ENCODE data around the gene NTMT1.

NTMT1 gene

DNA sequence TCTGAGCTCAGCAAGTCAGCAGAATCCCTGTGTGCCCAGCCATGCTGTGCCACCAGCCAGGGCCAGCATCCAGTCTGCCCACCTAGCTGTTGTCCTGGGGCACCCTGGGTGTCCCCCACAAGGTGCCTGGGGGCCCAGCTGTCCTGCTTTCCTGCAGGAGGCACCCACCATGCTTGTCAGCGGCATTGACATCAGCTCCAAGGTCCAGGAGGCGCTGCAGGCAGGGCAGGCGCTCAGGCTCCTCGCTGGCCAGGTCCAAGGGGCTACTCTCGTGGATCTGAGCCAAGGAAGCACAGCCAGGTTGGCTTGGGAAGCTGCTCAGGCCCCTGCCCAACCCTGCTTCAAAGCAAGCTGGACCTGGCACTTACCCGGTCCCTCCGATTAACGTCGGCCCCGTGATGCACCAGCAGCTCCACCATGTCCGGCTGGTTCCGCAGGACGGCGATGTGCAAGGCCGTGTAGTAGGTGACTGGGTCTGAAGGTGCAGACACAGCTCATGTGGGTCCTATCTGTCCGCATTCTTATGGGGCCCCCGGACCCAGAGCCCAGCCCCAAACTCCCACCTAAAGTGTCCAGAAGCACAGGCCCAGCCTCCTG, 13.2 kb downstream of the NTMT1 start:
- no peak for TF ChIP-seq CTCF (IDR thresholded peaks at IDR 0.05)

DNA sequence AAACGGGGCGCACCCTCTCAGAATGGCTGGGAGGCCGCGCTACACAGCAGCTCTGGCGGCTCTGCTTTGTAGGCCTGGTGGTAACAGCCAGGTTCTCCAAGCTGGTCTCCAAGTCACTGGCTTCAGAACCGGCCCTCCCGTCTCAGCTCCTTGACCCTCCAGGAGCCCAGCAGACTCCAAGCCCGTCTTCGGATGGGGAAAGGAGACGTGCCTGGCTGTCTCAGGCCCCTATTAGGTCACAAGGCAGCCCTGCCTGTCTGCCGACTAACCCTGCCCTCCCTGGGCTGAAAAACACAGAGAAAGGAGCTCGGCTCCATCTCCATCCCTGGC, 13.8 kb downstream of the NTMT1 start:
- TF ChIP-seq CTCF (IDR thresholded peaks at IDR 0.05), result no peak

DNA sequence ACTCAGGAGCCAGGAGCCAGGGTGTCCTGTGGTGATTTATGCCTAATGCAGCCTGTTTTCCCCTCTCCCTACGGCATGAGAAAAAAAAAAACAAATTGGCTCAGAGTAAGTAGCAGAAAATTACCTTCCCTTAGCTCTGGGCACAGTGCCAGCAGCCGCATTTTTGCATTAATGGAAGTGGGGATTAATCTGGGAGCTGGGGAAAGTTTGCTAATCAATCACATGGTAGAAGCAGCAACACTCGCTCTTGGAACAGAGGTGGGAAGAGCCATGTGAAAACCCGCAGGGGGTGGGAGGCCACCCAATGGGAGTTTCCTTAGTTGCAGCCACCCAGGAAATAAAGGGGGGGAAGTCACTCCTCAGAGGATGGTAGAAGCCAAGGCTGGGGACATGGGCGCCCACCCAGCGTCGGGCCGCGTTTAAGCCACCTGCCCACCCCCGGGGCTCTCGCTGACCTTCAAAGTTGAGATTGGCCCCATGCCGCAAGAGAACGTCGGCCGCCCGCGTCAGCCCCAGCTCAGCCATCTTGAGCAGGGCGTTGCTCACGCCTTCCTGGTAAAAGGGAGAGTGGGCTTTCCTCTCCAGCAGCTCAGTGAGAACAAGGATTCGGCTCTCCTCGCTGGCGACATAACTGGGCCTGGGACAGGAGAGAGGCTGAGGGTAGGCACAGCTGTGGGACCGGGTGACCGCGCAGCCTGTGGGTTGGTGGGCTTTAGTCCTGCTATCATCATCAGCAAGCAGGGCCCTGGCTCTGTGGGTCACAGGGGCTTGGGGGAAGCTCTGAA, 14.3 kb downstream of the NTMT1 start:
- no peak for TF ChIP-seq CTCF (IDR thresholded peaks at IDR 0.05)

- no peak for TF ChIP-seq CTCF (IDR thresholded peaks at IDR 0.05)
Observed at GRCh38 chr9:129640871-129641749, 15.1 kb downstream of the NTMT1 start.

DNA sequence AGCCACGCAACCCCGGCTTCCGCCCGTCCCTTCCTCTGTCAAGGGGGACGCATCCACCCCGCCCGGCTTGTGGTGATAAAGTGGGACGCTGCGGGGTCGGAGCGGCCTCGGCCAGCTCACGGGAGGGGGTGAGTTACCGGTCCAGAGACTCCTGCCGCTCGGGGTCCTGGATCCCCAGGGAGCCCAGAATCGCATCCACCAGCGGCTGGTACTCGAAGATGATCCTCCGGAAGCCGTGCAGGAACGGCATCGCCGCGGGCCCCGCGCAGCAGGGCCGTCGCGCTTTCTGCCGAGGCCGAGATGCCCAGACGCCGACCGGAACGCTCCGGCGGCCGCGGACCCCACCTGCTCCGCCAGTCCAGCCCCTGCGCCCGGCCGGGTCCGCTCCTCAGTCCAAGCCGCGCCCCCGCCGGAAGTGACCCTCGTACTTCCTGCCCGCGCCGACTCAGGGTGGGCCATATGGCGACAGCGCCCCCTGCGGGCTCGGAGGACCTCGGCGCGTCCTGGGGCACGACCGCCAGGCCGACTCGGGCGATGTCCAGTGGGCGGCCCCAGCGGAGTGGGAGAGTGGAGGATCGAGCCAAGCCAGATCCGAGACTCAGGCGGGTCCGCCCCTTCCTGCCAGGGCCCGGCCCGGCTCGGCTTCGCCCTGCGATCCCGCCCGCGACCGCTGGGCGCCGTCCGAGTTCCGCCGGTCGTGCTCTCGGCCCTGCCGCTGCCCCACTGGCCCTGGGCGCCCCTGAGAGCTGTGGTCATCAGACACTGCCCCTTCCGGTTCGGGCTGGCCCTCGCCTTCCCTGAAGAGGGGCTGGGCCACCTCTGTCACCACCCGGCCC, 16.0 kb downstream of the NTMT1 start, which contains the start of gene ASB6:
Gene ASB6, minus strand, starts transcription at position 402 of the 836 bp plus-strand sequence. Its CDS starts 152 bp downstream, at position 250.
- peak; percentile 100 for TF ChIP-seq CTCF (IDR thresholded peaks at IDR 0.05)

DNA sequence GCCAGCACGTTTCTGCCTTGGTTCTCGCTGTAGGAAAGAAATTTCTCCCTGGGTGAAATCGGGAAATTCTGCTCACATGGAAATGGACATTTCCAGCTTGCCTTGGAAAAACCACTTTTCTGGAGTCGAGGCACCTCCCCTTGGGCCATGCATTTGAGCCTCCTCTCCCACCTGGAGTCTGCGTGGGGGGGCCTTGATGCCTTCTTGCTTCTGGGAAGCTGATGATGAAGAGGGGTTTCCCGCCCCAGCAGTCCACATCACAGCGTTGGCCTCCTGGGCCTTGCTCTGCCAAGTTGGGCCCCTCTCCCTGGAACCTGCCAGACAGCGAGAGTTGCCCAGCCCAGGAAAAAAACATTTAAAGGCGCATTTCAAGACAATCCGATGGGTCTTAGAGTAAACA, 17.7 kb downstream of the NTMT1 start:
- no peak for TF ChIP-seq CTCF (IDR thresholded peaks at IDR 0.05)

GRCh38 chr9:129644365-129644764, 18.4 kb downstream of the NTMT1 start:
- TF ChIP-seq CTCF (IDR thresholded peaks at IDR 0.05), result no peak

All from LNCAP (cell line).